Stimulated activated naive CD8-positive, alpha-beta T cell treated with anti-CD3 and anti-CD28 coated beads, Interleukin-15, amount 100 ng/mL, for 72 hours (primary cell): ENCODE data around the gene FETUB.
A peak's percentile ranks its signal among the peaks of the same experiment; 100 is the strongest.
"Not testable (repeated sequence)": the region's sequence is repeated elsewhere in the genome, so short reads cannot be mapped to it uniquely, and the experiment has no call there.

Experiments used
- ATAC-seq: fragments of 150-1000 bp; cut with Tn5 transposase; 2 replicates; pipeline ENCODE4 v1.10.0; 2021; ENCODE audit warnings: mild to moderate bottlenecking, moderate library complexity
- DNase-seq, 2 donors: peaks; one replicate each; pipeline ENCODE4 v3.0.0; 2021 to 2022
- H3K27ac Mint-ChIP-seq, 2 donors: one replicate each; pipeline ENCODE4 v1.8.0; 2022; ENCODE audit warnings: mild to moderate bottlenecking in 2 of 2, mixed read lengths in 2 of 2, moderate library complexity in 2 of 2
- H3K27me3 Mint-ChIP-seq: one replicate; pipeline ENCODE4 v1.8.0; 2022; ENCODE audit warnings: mixed read lengths
- H3K4me1 Mint-ChIP-seq: one replicate; pipeline ENCODE4 v1.8.0; 2022; ENCODE audit warnings: mild to moderate bottlenecking, mixed read lengths
- H3K4me3 Mint-ChIP-seq, 2 donors: one replicate each; pipeline ENCODE4 v1.8.0; 2022; ENCODE audit warnings: mild to moderate bottlenecking in 2 of 2, mixed read lengths in 2 of 2, moderate library complexity in 1 of 2
- H3K9me3 Mint-ChIP-seq, 2 donors: one replicate each; pipeline ENCODE4 v1.8.0; 2022; ENCODE audit warnings: mixed read lengths in 2 of 2

Gene FETUB

DNA sequence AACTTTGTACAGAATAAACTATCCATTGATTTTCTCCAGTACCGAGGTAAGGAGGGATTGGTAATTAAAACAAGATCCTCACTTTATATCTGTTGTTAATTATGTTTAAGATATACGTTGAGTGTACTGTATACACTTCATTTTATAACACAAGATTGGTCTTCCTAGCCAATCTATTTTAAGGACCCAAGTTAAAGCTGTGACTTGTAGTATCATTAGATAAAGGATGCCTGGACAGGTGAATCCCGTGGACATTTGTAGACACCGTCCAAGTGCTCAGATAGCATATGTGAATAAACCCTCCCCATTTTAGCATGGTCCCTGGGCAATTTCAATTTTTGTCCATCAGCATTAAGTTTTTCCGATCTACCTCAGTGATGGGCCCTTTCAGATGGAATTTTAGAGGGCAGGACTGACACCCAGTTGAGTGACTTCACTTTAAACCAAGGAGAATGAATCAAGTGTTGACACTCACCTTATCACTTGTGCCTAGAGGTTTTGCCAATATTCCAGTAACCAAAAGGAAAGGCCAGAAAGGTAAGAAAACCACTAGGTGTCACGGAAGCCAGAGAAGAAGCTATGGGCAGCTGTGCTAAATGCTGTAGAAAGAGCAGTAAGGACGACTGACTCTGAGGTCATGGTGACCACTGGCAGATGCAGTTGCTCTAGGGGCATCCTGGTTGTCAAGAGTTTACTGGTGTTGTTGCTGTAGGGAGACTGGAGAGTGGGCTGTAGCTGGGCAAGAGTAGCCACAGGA lies 18.1 kb upstream of the FETUB start:
- Mint-ChIP-seq H3K27ac (no peak overlapping the region), H3K9me3 (no peaks in the 10 kb centered on the region), H3K4me3 (no peak overlapping the region), H3K27me3 (peaks cover 25% of the 10 kb centered on the region), H3K4me1 (peaks cover 6% of the 10 kb centered on the region)
- ATAC-seq (no peak), DNase-seq (no peak)

DNA sequence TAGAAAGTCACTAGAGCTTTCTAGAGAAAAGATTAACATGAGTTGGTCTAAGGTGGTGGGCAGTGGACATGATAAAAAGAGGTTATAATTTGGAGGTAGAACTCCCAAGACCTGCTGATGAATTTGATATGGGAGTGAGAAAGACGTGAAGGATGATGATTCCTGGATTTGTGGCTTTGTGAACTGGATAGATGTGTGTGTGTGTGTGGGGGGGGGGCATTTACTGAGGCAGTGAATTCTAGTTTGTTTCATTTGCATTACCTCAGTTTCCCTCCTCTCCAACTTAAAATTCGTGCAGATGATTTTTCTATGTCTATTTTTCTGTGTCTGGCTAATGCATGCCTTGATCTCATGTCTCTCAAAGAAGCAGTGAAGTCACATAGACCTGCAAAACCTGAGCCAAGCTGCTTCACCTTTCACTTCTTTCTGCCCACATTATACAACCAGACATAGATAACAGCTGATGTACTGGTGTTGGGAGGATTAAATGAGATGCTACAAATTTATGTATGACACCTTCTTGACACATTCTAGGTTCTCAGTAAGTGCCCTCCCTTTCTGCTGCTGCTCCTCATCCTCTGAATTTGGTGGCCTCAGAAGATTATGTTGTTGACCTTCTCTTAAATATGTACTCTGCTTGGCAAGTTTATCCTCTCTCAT lies 17.4 kb upstream of the FETUB start:
- Mint-ChIP-seq H3K4me3 (no peak overlapping the region), H3K9me3 (no peaks in the 10 kb centered on the region), H3K4me1 (no peaks in the 10 kb centered on the region), H3K27me3 (peaks cover 18% of the 10 kb centered on the region), H3K27ac (no peak overlapping the region)
- DNase-seq (no peak), ATAC-seq (no peak)

DNA sequence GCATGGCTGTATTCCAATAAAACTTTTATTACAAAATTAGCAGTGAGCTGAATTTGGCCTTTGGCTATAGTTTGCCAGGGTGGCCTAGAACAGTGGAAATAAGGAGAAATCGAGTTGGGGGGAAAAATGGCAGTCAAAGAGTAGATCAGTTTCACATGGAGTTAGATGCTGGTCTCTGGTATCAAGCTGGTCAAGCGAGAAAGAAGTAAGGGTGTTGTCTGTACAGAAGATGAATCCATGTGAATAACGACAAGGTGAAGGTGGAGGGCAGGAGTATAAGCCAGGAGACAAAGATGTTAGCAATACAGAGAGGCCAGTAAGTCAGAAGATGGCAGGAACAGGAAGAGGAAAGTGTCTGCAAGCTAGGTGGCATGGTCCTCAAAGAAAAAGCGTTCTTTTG lies 15.6 kb upstream of the FETUB start:
- DNase-seq (no peak), ATAC-seq (no peak)
- no peak overlapping the region for H3K27ac Mint-ChIP-seq
- no peak overlapping the region for H3K4me3 Mint-ChIP-seq
- H3K9me3 Mint-ChIP-seq = no peaks in the 10 kb centered on the region
- H3K27me3 Mint-ChIP-seq = peaks cover 7% of the 10 kb centered on the region
- no peaks in the 10 kb centered on the region for H3K4me1 Mint-ChIP-seq

DNA sequence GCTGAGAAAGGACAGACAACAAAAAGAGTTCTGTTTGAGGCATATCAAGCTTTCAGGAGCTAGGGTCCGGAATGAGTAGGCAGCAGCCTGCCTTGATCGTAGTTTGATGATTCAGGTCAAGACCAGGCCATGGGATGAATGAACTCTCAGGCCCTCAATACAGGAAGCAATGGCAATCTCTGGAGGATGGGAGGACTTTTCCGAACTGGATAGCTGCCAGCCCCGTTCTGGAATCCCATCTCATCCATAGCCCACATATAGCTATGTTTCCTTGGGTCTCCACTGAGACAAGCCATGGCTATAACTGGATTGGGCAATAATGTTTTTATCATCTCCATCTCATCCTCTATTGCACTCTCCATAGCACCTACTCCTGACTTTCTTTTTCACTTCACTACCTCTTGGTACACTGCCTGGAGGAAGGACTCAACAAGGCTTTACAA lies 14.6 kb upstream of the FETUB start:
- peaks cover 3% of the 10 kb centered on the region for H3K27me3 Mint-ChIP-seq
- H3K9me3 Mint-ChIP-seq = no peaks in the 10 kb centered on the region
- no peak for DNase-seq
- H3K27ac Mint-ChIP-seq = no peak overlapping the region
- H3K4me3 Mint-ChIP-seq = no peak overlapping the region
- H3K4me1 Mint-ChIP-seq = no peaks in the 10 kb centered on the region
- no peak for ATAC-seq

DNA sequence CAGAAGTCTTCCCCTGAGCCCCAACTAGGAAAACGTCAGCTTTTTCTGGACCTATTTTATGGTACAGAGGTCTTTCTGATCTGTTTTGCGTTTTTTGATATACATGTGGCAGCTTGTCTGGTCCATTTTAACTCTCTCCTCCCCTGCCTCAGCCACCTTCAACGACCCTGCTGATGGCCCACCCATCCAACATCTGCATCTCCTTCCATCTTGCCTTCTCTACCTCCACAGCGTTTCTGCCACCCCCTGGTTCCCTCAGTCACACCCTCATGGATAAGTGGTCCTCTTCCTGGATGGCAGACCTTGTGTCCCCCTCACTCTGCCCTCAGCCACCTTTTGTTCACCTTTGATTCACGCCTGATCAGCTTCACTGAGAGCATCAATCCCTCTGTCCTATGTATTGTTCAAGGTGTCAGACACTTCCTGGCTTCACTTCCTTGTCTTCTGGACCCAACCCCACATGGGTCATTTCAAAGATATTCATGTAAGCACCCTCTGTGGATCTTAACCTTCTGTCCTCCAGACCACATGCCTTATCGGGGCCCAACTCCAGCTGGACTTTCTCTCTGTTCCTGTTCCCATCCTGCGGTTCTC lies 13.8 kb upstream of the FETUB start:
- no peak for DNase-seq
- Mint-ChIP-seq H3K27me3 (no peaks in the 10 kb centered on the region), H3K4me3 (no peak overlapping the region), H3K4me1 (no peaks in the 10 kb centered on the region), H3K9me3 (no peaks in the 10 kb centered on the region), H3K27ac (no peak overlapping the region)
- no peak for ATAC-seq

DNA sequence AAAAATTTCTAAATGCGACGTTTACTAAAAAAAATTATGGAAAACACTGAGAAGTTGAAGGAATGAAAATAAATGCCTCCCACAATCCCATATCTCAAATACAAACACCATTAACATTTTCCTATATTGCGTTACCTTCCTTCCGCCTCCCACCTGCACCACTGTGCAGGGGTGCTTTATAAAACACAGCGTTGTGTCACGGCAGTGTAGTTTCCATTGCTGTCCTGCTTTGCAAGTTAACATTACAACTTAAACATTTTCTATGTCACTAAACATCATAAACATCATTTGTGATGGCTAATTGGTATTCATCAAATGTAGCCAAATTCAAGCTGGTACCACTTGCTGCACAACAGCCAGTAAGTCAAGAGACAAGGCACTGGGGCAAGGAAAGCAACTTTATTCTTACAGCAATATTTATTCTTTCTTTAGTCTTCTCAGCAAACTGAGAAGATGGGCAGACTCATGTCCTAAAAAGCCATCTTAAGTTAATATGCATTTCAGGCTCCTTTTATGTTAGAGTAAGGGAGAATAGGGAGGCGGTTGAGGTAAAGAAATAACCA lies 12.3 kb upstream of the FETUB start:
- H3K4me1 Mint-ChIP-seq = no peaks in the 10 kb centered on the region
- no peaks in the 10 kb centered on the region for H3K9me3 Mint-ChIP-seq
- H3K27me3 Mint-ChIP-seq = no peaks in the 10 kb centered on the region
- DNase-seq (no peak), ATAC-seq (no peak)
- no peak overlapping the region for H3K27ac Mint-ChIP-seq
- H3K4me3 Mint-ChIP-seq = no peak overlapping the region

DNA sequence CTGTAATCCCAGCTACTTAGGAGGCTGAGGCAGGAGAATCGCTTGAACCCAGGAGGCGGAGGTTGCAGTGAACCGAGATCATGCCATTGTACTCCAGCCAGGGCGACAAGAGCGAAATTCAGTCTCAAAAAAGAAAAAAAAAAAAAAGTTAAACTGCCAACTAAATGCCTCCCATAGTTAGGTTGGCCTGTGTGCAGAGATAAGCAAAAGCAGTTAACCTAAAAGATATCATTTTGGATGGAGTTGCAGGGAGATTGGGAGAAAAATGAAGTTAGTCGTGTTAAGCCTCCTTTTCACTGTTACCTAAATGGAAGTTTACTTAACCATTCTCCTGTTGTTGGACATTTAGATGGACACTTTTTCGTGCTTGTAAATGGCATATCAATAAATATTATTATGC lies 11.4 kb upstream of the FETUB start:
- H3K9me3 Mint-ChIP-seq = no peaks in the 10 kb centered on the region
- ATAC-seq = no peak

DNA sequence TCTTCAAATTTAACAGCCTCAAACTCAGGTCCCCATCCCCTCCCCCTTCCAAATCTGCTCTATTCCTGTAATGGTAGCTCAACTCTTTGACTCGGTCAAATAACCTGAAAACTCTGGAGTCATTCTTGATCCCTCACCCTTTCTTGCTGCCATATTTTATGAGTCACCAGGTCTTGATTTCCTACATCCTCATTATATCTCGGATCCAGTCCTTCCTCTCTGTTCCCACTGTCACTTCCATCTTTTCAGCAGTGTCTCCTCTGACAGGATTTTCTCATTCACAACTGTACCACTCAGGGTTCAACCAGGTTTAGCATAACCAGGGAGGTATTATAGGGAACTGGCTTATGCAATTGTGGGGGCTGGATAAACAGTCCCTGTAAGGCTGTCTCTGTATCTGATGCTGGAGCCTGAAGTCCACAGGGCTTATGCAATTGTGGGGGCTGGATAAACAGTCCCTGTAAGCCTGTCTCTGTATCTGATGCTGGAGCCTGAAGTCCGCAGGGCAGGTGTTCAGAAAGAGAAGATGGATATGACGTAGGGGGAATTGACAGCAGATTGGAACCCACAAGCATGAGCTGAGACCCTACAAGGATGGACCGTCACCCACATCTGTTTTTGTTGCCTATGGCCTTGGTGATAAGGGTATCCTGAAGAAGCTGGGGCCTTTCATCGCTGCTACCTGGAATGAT lies 9.1 kb upstream of the FETUB start:
- Mint-ChIP-seq H3K4me3 (no peak overlapping the region), H3K27ac (no peak overlapping the region), H3K4me1 (no peaks in the 10 kb centered on the region), H3K27me3 (no peaks in the 10 kb centered on the region), H3K9me3 (no peaks in the 10 kb centered on the region)
- DNase-seq (no peak), ATAC-seq (no peak)

More for the DNA sequence above, 11.4 kb upstream of the FETUB start:
- Mint-ChIP-seq H3K4me1 (no peaks in the 10 kb centered on the region), H3K4me3 (no peak overlapping the region), H3K27ac (no peak overlapping the region), H3K27me3 (no peaks in the 10 kb centered on the region)
- DNase-seq = no peak

DNA sequence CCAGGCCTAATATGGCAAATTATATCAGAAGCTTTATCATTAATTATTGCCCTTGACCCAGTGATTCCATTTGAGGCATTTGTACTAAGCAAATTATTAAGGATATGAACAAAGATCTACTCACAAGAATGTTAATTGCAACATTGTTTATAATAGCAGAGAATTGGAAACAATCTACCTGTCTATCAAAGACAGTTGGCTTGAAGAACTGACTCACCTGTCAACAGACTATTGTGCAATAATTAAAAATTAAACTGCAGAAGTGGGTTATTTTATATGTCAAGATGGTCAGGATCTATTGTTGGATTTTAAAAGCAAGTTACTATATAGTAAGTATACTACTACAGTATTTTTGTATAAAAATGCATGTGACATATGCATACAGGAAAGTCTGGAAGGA lies 6.7 kb upstream of the FETUB start:
- Mint-ChIP-seq H3K9me3 (no peaks in the 10 kb centered on the region), H3K4me1 (no peaks in the 10 kb centered on the region), H3K4me3 (no peak overlapping the region), H3K27ac (no peak overlapping the region), H3K27me3 (no peaks in the 10 kb centered on the region)
- no peak for ATAC-seq
- DNase-seq = no peak

DNA sequence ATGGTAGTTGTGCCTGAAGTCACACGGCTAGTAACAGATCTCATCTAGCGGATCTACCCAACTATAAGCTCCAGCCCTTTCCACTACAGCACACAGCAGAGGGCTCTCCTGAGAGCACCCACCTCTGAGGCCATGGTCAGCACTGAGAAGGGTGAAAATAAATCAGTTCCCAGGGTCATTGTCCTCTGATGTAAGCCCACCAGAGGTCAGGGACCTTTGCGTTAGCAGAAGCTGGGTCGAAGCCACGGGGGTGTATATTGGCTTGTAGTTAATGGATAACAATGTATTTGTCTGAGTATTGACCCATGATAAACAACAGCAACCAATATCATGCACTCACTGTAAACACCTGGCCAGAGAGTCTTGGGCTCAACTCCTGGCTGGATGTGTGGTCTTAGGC lies 6.0 kb upstream of the FETUB start:
- not testable (repeated sequence) for H3K4me3 Mint-ChIP-seq, H3K9me3 Mint-ChIP-seq, H3K27me3 Mint-ChIP-seq, H3K4me1 Mint-ChIP-seq, H3K27ac Mint-ChIP-seq, ATAC-seq, DNase-seq

DNA sequence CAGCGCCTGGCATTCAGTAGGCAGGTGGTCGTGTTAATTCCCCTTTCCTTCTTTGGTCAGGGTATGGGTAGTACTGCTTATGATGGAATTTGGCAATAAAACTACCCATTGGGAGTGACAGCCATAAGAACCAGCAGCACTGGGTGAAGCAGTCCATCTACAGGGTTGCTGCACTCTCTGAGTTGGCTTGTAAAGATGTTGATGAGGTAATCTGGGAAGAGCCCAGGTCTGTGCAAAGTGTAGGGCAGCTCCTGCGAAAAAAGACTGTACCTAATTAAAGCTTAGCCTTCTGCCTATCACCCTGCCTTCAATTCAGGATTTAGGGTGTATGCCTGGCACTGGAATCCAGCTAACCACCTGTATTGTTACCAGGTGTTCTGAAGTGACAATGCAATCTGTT lies 4.7 kb upstream of the FETUB start:
- Mint-ChIP-seq H3K4me3 (no peak overlapping the region), H3K9me3 (no peaks in the 10 kb centered on the region), H3K4me1 (peaks cover 3% of the 10 kb centered on the region), H3K27me3 (peaks cover 4% of the 10 kb centered on the region), H3K27ac (no peak overlapping the region)
- ATAC-seq (no peak), DNase-seq (no peak)

DNA sequence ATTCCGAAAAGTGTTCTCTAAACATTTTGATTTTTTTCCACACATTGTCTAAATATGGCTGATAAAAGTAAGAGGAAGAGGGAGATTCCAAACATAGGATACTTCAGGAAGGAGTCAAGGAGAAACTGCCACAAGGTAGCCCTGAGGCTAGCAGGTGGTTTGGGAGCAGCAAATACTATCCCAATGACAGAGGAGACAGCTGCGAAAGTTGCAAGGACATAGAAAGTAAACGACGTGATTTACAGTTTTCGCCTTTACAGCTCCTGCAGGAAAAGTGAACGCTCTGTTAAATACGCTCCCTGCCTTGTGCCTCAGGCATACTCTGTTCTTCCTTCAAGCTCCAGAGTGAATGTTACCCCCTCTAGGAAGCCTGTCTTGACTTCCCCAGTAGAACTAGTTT lies 3.7 kb upstream of the FETUB start:
- DNase-seq (no peak), ATAC-seq (no peak)
- Mint-ChIP-seq H3K27me3 (peaks cover 8% of the 10 kb centered on the region), H3K4me3 (no peak overlapping the region), H3K4me1 (peaks cover 13% of the 10 kb centered on the region), H3K9me3 (no peaks in the 10 kb centered on the region), H3K27ac (no peak overlapping the region)

DNA sequence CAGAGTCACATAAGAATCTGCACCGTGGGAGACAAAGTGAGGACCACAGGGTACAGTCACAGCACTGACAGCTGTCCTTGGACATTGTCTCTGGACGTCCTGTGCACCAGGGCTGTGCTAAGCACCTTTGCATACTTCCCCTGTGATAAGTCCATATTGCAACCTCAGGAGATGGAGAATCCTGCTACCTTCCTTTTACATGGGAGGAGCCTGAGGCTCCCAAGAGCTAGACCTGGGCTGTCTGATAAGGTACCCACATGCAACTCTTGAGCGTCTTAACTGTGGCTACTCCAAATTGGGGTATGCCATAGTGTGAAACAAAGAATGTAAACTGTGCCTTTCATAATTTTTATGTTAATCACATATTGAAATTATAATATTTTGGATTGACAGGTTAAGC lies 2.5 kb upstream of the FETUB start:
- Mint-ChIP-seq H3K9me3 (no peaks in the 10 kb centered on the region), H3K27ac (no peak overlapping the region), H3K27me3 (peaks cover 8% of the 10 kb centered on the region), H3K4me1 (peaks cover 24% of the 10 kb centered on the region), H3K4me3 (no peak overlapping the region)
- ATAC-seq = no peak
- DNase-seq = no peak

DNA sequence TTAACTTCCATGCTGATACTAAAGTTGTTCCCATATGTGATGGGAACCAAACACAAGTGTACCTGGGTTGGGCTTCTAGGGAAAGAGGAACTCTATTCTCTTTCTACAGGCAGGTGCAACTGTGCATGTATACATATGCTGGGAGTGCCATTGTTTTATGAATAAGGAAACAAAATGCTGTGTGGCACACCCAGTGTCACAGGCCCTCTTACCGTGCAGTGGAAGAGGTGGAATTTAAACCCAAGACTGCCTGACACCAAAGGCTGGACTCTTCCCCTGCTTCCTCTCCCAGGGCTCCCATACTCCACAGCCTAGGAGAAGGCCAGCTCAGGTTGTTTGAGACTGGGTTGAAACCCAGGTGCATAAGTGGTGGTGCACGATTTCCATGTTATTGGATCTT lies 1.9 kb upstream of the FETUB start:
- H3K4me3 Mint-ChIP-seq = no peak overlapping the region
- H3K9me3 Mint-ChIP-seq = no peaks in the 10 kb centered on the region
- H3K27me3 Mint-ChIP-seq = peaks cover 8% of the 10 kb centered on the region
- H3K27ac Mint-ChIP-seq = no peak overlapping the region
- DNase-seq (no peak), ATAC-seq (no peak)
- H3K4me1 Mint-ChIP-seq = peaks cover 30% of the 10 kb centered on the region

DNA sequence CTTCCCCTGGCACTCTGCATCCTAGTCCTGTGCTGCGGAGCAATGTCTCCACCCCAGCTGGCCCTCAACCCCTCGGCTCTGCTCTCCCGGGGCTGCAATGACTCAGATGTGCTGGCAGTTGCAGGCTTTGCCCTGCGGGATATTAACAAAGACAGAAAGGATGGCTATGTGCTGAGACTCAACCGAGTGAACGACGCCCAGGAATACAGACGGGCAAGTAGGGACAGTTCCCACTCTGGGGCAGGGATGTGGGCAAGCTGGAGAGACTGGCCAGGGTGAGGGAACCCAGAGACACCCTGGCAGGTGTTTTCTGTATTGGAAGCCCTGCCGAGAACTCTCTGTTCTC lies 247 bp downstream of the FETUB start:
- ATAC-seq (no peak), DNase-seq (no peak)
- Mint-ChIP-seq H3K27me3 (peaks cover 8% of the 10 kb centered on the region), H3K9me3 (no peaks in the 10 kb centered on the region), H3K4me1 (peaks cover 41% of the 10 kb centered on the region), H3K27ac (peak overlapping the region in 1 of 2 donors; percentile 5), H3K4me3 (no peak overlapping the region)

DNA sequence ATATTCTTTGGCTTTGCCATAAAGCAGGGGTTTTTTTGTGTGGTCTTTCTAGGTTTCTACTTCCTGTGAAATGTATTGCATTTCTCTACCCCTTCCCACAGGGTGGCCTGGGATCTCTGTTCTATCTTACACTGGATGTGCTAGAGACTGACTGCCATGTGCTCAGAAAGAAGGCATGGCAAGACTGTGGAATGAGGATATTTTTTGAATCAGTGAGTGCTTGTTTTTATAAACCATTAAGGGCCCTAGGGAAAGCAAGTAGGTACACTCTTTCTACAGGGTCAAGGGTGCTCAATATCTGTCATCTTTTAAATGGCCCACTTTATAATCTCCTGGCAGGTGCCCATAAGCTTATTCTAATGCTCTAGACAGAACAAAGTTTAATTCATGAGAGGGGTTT lies 730 bp downstream of the FETUB start:
- Mint-ChIP-seq H3K27me3 (peaks cover 8% of the 10 kb centered on the region), H3K4me3 (no peak overlapping the region), H3K9me3 (no peaks in the 10 kb centered on the region), H3K27ac (no peak overlapping the region), H3K4me1 (peaks cover 41% of the 10 kb centered on the region)
- DNase-seq (no peak), ATAC-seq (no peak)
